Activated T-cell treated with anti-CD3 and anti-CD28 coated beads for 4 hours (primary cell): ENCODE results near the gene ASIC5.

ENCODE experiments used
- DNase-seq: peaks from one replicate; pipeline ENCODE4 v3.0.0-alpha.2; 2020

ASIC5 gene

DNA sequence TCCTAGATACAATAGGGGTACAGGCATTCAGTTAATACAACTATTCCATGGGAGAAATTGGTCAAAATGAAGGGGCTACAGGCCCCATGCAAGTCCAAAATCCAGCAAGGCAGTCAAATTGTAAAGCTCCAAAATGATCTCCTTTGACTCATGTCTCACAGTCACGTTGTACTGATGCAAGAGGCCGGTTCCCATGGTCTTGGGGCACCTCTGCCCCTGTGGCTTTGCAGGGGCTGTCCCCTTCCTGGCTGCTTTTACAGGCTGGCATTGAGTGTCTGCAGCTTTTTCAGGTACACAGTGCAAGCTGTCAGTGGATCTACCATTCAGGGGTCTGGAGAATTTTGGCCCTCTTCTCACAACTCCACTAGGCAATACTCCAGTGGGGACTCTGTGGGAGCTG is 12.5 kb upstream of the ASIC5 start:
- no peak for DNase-seq

DNA sequence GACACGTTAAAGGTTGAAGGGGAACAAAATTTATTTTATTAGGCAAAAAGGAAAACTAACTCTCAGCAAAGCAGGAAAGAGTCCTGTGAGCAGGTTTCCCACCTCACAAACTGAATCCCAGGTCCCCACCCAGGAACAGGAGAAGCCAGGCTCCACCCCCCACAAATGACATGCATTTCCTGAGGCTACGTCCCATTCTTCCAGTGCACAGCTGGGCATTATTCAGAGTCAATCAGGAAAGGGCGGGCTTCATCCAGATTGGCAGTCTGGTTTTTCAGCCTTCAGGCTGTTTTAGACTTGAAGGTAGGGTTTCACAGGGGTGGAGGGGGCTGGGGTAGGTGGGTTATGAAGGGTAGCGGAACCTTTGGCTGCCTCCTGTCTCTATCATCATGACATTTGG is 11.9 kb upstream of the ASIC5 start:
- no peak for DNase-seq

DNA sequence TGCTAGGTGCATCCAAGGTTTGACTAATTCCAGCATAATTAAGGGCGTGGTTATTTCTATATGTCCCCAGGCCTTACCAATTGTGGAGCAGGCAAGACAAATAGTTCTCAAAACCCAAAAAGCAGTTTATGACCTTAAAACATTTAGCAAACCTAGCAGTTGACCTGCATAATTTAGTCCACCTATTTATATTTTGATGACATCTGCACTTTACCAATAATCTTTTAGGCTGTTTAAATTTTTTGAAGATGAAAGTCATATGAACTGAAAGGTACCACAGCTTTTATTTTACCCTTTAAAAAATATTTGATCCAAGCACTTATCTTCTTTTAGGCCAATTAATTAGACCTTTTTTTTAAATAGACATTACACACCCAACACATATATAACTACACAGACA is 9.8 kb upstream of the ASIC5 start:
- no peak for DNase-seq

DNA sequence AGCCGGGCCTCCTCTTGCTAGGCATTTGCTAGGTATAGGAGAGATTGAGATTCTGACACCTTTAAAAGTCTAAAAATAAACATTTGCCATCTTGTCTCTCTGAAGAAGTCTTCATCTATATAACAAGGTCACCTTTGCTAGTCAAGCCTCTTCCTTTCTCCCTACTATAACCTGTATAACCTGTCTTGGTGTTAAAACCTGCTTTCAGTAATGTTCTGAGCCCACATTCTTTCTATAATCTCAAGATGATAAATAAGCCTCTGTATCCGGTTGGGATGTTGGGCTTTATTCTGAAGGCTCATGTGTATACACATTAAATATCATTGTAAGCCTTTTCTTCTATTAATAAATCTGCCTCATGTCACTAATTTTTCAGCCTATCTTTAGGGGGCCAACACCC is 10.2 kb downstream of the ASIC5 start:
- no peak for DNase-seq

DNA sequence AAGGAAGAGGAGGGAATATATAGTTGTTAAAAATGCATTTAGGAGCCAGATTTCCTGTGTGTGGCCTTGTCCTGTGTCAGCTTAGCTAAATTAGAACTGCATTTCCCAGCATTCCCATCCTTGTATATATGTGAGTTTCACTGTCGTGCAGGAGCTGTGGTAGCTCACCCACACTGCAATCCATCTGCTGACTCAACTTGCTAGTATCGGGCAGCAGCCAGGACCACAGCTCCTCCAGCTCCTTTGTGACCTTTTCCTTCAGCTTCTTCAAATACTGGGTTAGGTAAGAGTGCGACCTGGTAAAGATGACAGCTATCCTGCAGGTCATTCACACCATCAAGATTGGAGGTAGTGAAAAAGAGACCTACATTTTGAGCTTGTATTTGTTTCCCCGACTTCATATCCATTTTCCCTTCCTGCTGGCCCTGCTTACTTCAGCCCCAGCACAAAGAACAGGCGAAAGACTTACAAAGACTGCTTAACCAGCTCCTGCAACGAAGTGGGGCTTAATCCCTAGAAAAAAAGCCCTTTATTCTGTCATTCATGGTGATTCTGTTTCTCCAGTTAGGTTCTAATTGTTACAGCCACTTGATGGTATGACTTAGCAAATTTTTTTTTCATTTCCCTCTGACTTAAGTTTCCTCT is 11.4 kb downstream of the ASIC5 start:
- DNase-seq: no peak

DNA sequence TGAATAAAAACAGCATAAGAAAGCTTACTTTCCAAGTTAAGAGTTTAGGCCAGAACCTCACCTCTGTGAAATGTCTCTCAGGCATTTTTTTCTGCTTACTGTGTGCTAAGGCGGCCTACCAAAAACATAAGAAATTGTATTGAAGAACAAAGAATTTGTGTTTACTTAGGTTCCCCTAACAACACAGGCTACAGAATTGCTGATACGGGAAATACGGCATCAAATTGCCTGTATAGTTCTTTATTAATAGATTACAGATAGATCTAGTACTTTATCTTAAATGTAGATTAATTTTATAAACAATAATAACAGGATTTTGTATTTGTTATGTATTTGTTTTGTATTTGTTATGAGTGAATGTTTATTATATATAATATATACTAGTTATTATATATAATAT is 12.9 kb downstream of the ASIC5 start:
- no peak for DNase-seq

DNA sequence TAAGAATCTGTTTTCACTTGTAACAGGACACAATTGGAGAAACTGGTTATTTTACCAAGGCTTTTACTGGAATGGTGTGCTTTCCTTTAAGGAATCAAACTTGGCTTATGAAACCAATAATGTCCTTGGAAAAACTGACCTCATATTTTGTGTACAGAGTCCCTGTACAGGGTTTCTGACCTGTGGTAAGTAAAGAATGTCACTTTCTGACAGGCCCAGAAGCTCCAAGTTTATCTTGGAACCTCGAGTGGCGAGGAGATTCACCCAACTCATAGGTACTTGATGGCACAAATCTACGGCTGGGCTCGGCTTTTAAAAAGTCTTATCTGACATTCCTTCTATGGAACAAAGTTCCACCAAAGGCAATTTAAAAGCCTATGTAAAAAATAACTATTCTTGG is 17.0 kb downstream of the ASIC5 start:
- no peak for DNase-seq

DNA sequence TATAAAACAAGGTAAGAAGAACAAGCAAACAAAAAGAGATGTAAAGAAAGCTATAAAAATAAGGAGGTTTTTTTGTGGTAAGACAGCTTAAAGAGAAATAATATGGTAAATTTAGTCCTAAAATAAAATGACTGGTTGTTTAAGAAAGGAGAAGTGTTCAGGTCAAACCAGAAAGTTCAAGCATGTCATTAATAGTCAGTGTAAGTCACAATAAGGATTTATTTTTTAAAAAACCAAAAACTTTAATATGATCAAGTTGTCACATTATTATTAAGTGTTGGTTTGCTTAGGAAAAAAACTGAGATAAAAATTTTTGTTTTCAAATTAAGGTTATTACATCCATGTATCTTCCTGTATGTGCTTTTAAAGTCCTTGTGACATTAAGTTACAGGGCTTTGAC is 19.1 kb downstream of the ASIC5 start:
- no peak for DNase-seq

DNA sequence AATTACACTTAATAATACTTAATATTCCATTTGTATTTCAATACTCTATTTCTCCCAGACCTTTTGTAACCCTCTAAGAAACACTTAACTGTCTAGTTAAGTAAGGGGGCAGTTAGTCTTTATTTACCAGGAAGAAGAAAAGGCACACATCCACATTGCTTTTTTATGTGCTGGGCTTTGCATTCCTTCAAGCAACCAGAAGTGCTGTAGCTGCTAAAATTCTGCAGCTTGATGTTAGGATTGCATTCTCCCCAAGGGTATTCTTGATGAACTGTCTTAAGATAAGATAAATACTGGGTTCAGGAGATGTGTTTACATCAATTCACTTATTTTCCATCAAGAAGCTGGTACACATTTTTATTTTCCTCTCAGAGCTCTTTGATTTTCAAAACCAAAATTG is 24.0 kb downstream of the ASIC5 start:
- DNase-seq: no peak

DNA sequence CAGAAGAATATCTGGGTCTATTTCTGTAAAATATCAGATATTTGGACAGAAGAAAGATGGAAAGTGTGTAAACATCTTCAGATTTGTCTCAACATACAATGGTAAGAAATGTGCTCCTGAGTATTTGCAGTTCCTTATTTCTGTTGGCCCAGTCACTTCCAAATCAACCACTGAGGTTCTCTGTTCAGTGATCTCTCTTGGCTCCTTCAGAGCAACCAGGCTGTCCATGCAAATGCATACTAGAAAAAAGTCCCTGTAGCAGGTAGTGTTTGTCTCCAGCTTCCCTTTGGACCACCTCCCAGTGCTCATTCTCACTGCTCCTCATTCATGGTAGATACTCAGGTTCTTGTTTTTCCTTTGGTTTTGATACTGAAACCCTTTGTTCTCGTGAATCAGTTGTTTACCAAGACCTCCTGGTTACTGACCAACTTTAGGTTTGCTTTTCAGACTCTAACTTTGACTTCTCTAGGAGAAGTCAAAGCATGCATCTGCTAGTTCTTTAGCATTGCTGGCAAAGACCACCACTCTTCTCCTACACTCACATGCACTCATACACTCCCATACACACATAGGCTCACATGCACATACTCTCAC is 28.8 kb downstream of the ASIC5 start:
- no peak for DNase-seq

DNA sequence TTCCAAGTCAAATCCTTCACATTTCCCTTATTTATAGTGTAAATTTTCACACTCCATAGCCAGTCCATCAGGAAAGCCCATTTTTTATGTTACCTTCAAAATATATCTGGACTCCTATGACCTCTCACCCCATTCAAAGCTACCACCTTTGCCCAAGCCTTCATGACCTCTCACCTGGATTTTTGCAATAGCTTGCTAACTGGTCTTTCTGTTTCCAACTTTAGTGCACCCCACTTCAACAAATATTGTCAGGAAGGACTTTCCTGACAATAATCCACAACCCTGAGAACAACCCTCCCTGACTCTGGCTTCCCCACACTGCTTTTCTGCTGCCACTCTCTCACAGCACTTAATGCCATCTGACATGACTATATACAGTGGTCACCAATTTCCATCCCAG is 33.4 kb downstream of the ASIC5 start:
- no peak for DNase-seq

DNA sequence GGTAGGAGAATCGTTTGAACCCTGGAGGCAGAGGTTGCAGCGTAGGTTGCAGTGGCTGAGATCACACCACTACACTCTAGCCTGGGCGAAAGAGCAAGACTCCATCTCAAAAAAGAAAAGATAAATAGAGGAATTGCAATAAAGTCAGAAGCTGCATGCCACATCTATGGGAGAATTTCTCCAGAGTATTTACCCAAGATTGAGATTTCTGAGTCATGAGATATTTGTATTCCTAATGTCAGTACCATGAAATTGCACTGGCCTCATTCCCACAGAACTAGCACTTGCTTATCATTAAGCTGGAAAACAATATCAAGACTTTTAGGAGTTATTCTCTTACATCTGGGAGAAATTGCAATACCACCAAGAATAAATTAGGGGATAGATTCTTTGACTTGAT is 37.4 kb downstream of the ASIC5 start:
- no peak for DNase-seq

DNA sequence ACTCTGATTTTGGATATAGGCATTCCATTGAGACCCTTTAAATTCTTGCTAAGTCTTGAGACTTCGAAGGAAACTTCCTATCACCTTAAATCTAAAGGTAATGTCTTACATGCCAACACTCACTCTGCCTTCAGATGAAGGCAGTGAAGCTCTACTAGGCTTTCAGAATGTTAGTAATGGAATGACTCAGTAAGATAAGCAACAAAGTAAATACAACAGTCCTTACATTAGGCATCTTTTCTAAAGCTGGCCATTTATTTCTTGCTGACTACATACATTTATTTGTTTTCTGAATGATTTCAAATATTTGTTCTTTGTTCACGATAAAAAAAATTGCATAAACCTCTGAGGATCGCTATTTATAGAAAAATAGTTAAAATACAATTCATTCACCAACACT is 43.5 kb downstream of the ASIC5 start:
- DNase-seq: no peak

DNA sequence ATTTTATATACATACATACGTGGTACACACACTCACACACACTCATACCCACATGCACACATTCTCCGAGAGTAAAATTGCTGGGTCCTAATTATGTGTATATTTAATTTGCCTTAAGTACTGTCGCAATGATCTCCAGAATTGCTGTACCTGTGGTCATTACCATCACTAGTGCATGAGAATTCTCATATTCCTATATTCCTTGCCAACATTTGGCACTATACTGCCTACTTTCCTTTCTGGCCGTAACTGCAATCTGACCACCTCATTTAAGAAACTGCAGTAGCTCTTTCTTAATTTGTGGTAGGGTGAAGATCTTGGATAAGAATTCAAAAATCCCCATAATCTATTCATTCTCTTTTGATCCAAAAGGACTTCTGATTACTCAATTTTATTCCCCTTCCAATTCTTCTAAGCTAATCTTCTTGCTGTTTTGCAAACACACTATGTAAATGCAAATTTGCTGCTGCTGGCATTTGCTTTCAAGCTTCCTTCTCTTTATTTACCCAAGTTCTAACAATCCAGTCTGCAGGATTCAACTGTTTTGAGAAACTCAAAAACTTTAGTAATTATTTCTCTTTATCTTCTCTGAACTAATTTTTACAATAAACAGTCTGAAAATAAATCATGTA is 45.1 kb downstream of the ASIC5 start:
- DNase-seq: no peak

DNA sequence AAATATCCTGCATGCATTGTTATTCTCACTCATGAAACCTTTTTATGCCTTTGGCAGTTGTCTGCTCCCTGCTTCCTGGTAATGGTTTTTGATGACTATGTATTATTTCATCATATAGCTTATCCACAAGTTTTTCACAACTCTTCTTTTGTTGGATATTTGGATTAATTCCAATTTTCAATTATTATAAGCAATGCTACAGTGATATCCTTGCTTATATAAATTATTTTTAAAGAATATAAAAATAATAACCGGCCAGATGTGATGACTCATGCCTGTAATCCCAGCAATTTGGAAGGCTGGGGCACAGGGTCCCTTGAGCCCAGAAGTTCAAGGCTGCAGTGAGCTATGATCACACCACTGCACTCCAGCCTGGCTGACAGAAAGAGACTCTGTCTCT is 47.0 kb downstream of the ASIC5 start:
- DNase-seq: no peak

DNA sequence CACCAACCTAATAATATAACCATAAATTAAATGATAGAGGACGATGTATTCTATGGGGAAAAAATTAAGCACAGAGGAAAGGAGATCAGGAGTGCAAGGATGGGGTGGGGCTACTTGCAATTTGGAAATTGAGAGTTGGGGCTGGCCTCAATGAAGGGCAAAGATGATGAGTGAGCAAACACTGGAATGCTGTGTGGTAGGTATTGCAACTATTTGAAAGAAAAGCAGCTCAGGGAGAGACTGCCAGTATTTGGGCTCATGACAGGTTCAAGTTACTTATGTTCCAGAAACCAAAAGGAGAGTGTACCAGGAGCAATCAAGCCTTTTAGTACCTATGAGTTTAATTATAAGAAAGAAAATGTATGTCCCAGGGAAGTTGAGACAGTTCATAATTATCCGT is 47.4 kb downstream of the ASIC5 start:
- DNase-seq: no peak

DNA sequence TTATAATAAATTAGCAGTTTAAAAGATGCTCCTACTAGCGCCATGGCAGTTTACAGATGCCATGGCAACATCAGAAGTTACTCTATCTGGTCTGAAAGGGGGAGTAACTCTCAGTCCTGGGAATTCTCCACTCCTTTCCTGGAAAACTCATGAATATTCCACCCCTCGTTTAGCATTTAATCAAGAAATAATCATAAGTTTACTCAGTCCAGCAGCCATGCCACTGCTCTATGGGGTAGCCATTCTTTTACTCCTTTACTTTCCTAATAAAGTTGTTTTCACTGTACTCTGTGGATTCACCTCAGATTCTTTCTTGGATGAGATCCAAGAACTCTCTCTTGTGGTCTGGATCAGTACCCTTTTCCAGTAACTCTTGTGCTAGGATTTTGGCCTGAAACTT is 55.0 kb downstream of the ASIC5 start:
- no peak for DNase-seq

DNA sequence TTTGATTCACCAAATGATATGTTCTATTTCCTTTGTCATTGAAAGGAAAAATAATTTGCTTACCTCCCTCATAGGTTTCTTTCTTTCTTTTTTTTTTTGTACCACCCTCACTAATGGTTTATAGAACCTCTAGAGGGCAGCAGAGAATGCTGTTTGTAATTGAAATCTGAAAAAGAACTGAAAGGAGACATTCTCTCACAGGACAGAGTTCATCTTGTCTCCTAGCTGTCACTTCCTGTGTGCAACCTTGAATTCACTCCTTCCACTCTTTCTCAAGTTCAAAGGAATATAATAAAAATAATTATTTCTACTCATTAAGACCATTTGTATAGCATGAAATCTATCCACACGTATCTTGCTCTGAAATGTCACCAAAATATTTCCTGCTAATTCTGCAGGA is 56.2 kb downstream of the ASIC5 start:
- DNase-seq: no peak

DNA sequence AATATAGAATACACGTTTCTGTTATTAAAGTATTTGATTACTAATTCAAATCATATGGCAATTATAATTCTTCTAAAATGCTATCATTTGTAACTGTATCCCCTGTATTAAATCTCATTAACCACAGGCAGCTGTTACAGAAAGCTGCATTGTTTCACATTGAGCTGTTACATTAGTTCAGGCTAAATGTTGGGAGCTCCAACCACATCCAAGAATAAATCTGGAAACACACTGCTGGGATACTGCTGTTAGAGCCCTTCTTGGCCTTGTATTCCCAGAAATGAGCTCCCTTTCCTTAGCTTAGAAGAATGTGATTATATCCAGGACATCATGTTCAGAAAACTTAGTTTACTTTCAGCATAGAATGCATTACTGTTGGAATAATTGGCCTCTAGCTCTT is 59.1 kb downstream of the ASIC5 start:
- DNase-seq: no peak

DNA sequence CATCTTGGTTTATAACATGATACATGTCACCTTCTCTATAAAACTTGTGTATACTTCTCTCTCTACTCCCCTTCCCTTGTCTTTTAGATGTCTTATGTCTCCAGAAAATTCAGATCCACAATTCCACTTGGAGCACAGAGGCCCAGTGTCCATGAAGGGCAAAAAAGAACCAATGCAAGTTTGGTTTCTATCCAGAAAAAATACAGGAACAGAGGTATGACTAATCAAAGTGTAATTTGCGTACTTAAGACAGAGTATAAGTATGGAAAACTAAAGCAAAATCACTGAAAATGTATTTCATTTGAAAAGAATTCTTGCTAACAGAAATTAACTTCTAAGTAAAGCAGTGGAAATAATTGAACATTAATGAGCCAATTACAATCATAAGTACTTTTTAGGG is 61.1 kb downstream of the ASIC5 start:
- no peak for DNase-seq

DNA sequence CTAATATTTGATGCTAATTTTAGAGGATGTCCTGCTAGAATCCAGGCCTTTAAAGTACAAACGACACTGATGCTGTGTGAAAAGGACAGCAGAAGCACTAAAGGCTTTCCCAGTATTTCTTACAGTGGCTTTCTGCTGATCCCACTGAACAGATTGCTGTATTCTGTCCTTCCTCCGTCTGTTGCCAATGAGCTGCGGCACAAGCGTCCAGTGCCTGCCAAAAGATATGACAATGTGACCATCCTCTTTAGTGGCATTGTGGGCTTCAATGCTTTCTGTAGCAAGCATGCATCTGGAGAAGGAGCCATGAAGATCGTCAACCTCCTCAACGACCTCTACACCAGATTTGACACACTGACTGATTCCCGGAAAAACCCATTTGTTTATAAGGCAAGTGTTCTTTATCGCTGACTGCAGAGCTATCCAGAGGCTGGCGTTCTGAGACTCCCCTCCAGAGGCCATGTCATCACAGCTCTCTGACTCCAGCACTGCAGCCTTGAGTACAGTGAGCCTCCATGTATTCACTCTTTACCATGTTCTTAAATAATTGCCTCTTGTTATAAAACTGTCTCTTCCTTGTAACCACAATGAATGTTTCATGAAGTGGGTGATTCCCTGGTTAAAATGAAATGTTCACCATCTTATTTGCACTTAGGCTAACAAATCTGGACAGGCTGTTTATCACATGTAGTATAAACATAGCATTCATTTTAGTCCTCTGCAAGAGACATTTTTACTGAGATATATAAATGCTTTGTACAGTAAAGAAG is 63.7 kb downstream of the ASIC5 start:
- no peak for DNase-seq

DNA sequence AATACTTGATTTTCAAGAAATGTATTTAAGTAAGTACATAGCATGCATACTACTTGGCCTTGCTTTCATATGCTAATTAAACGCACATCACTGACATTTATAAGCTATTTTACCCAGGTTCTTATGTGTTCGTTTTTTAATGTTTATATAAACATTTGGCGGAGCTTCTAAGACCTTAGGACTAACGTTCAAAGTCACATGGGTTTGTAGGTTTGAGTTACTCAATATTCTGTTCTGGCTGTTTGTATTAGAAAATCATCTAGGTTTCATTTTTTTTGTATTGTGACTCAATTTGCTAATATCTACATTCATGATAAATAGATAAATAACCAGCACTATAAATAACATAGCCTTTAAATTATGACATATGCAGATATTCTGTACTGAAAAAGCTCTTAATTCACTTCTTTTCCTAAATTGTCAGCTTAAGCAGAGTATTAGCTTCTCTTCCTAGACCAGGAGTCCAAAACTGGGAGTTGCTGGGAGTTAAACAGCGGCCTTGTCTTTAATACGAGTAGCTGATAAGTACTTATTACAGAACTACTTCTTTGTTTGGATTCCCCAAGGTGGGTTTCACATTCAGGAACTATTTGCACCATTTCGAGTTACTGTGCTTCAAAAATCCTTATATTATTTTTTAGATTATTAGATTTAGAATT is 65.3 kb downstream of the ASIC5 start:
- DNase-seq: no peak

DNA sequence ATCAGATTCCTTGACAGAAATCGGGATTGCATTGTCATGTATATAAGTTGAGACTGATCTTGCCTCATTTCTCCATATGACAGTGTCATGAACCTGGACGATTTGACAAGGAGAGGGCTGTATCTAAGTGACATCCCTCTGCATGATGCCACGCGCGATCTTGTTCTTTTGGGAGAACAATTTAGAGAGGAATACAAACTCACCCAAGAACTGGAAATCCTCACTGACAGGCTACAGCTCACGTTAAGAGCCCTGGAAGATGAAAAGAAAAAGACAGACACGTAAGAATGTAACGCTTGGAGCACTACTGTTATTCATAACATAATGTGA is 66.3 kb downstream of the ASIC5 start:
- DNase-seq: no peak
